HG03571 (cell line): Measurements from ENCODE around the gene KIF3B.
A peak's percentile ranks its signal among the peaks of the same experiment; 100 is the strongest.

Experiments
- ATAC-seq: cut with Tn5 transposase; IDR thresholded peaks from one replicate; pipeline ENCODE4 v1.9.1; 2021; ENCODE audit not compliant: unreplicated experiment

The KIF3B gene

GRCh38 chr20:32277361-32278198, at the start of gene KIF3B:
KIF3B (plus strand) TSS chr20:32277651; CDS start chr20:32309778, 32,127 bp downstream.
- peak; percentile 63 for ATAC-seq

GRCh38 chr20:32227744-32228688, 49.4 kb upstream of the KIF3B start:
- no peak for ATAC-seq

- no peak for ATAC-seq
These were observed 48.2 kb upstream of the KIF3B start for GRCh38 chr20:32229251-32229747.

GRCh38 chr20:32230707-32231106, 46.7 kb upstream of the KIF3B start:
- ATAC-seq: no peak

GRCh38 chr20:32231245-32231644, 46.2 kb upstream of the KIF3B start:
- no peak for ATAC-seq

- ATAC-seq: no peak
These were observed 45.6 kb upstream of the KIF3B start for GRCh38 chr20:32231847-32232246.

- ATAC-seq: no peak
These were observed 45.0 kb upstream of the KIF3B start for GRCh38 chr20:32232326-32232886.

- no peak for ATAC-seq
These were observed 44.2 kb upstream of the KIF3B start for GRCh38 chr20:32233286-32233685.

- no peak for ATAC-seq
These were observed 43.2 kb upstream of the KIF3B start for GRCh38 chr20:32234135-32234808.

GRCh38 chr20:32235331-32236047, 42.0 kb upstream of the KIF3B start:
- no peak for ATAC-seq

GRCh38 chr20:32236048-32236533, 41.4 kb upstream of the KIF3B start:
- ATAC-seq: no peak

GRCh38 chr20:32236819-32237218, 40.6 kb upstream of the KIF3B start:
- ATAC-seq: no peak

GRCh38 chr20:32237419-32237818, 40.0 kb upstream of the KIF3B start:
- no peak for ATAC-seq

GRCh38 chr20:32238483-32239425, 38.7 kb upstream of the KIF3B start:
- no peak for ATAC-seq

- no peak for ATAC-seq
These were observed 37.2 kb upstream of the KIF3B start for GRCh38 chr20:32240205-32240604.

- no peak for ATAC-seq
These were observed 35.6 kb upstream of the KIF3B start for GRCh38 chr20:32241807-32242206.

GRCh38 chr20:32244150-32244823, 33.2 kb upstream of the KIF3B start:
- no peak for ATAC-seq

- ATAC-seq: no peak
These were observed 32.5 kb upstream of the KIF3B start for GRCh38 chr20:32244959-32245358.
